Tibial nerve (tissue), 4 donors: ENCODE measurements around the gene PTBP3.

Experiments
- EP300 ChIP-seq, 2 donors: sonication (generic); formaldehyde crosslinking; IDR thresholded peaks; one replicate each; pipeline ENCODE4 v1.6.1; 2017; ENCODE audit warnings: antibody characterized with exemption in 2 of 2, mild to moderate bottlenecking in 1 of 2
- POLR2A ChIP-seq, 2 donors: fragments of 450-650 bp; IDR thresholded peaks; one replicate each; pipeline ENCODE4 v1.6.1; 2017; ENCODE audit warnings: antibody characterized with exemption in 2 of 2, mild to moderate bottlenecking in 2 of 2, moderate library complexity in 2 of 2
- TF ChIP-seq, protein P1 (sequence below), 5 experiments: fragments of 200-600 bp in 3 of 5; fragments of 450-650 bp in 2 of 5; sonication (generic) in 3 of 5; IDR thresholded peaks; one replicate each; pipeline ENCODE4 v1.5.1; 2016 to 2019; ENCODE audit warnings: antibody characterized with exemption in 5 of 5, mild to moderate bottlenecking in 3 of 5, moderate library complexity in 2 of 5

DNA sequence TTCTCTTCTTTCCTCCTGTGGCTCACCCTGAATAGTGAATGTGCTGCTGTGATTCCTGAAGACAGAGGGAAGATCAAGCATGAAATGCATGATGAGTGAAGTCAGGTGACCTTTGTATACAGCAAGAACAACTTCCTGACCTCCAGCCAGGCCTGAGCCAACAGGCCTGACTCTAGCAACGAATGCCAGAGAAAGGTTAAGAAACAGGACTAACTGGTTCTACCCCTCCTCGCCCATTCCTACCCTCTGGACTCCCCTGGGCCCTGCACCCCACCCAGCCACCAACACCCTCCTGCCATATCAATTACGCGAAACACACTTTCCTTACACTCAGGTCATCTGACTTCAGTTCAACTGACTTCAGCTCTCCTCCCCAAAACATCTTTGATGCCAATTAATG is 163.2 kb downstream of the PTBP3 start:
- TF ChIP-seq POLR2A (IDR thresholded peaks at IDR 0.05), result no peak
- TF ChIP-seq, protein P1, sequence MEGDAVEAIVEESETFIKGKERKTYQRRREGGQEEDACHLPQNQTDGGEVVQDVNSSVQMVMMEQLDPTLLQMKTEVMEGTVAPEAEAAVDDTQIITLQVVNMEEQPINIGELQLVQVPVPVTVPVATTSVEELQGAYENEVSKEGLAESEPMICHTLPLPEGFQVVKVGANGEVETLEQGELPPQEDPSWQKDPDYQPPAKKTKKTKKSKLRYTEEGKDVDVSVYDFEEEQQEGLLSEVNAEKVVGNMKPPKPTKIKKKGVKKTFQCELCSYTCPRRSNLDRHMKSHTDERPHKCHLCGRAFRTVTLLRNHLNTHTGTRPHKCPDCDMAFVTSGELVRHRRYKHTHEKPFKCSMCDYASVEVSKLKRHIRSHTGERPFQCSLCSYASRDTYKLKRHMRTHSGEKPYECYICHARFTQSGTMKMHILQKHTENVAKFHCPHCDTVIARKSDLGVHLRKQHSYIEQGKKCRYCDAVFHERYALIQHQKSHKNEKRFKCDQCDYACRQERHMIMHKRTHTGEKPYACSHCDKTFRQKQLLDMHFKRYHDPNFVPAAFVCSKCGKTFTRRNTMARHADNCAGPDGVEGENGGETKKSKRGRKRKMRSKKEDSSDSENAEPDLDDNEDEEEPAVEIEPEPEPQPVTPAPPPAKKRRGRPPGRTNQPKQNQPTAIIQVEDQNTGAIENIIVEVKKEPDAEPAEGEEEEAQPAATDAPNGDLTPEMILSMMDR (IDR thresholded peaks at IDR 0.05), result no peak
- no peak for TF ChIP-seq EP300 (IDR thresholded peaks at IDR 0.05)
